GM21526 (cell line): ENCODE data around the gene SP1.
"Not testable (repeated sequence)": the region's sequence is repeated elsewhere in the genome, so short reads cannot be mapped to it uniquely, and the experiment has no call there.

Experiments used
- ATAC-seq: cut with Tn5 transposase; IDR thresholded peaks from one replicate; pipeline ENCODE4 v1.9.1; 2021; ENCODE audit warnings: moderate library complexity; ENCODE audit not compliant: unreplicated experiment, low FRiP score

The SP1 gene

GRCh38 chr12:53410951-53411350, 31.0 kb downstream of the SP1 start:
- no peak for ATAC-seq

- no peak for ATAC-seq
These were observed 33.7 kb downstream of the SP1 start for GRCh38 chr12:53413485-53414204.

- ATAC-seq, result no peak
These were observed 34.9 kb downstream of the SP1 start for GRCh38 chr12:53414756-53415417.

- ATAC-seq, result not testable (repeated sequence)
These were observed 35.9 kb downstream of the SP1 start for GRCh38 chr12:53415752-53416389.

- ATAC-seq, result not testable (repeated sequence)
These were observed 37.4 kb downstream of the SP1 start for GRCh38 chr12:53417291-53417816.

- no peak for ATAC-seq
These were observed 38.2 kb downstream of the SP1 start for GRCh38 chr12:53418221-53418620.

GRCh38 chr12:53419756-53420155, 39.8 kb downstream of the SP1 start:
- ATAC-seq, result no peak

GRCh38 chr12:53422247-53422646, 42.3 kb downstream of the SP1 start:
- ATAC-seq, result not testable (repeated sequence)

- no peak for ATAC-seq
These were observed 43.6 kb downstream of the SP1 start, which contains the start of gene AMHR2 for GRCh38 chr12:53423597-53423996. AMHR2 (plus strand) TSS chr12:53423855; CDS start chr12:53423935, 80 bp downstream.

GRCh38 chr12:53424626-53425514, 44.9 kb downstream of the SP1 start:
- no peak for ATAC-seq

- ATAC-seq, result no peak
These were observed 45.7 kb downstream of the SP1 start for GRCh38 chr12:53425515-53426150.

GRCh38 chr12:53427905-53428594, 48.1 kb downstream of the SP1 start:
- no peak for ATAC-seq

GRCh38 chr12:53428741-53429140, 48.8 kb downstream of the SP1 start:
- no peak for ATAC-seq

GRCh38 chr12:53430116-53430515, 50.1 kb downstream of the SP1 start:
- ATAC-seq, result no peak

- ATAC-seq, result no peak
These were observed 51.2 kb downstream of the SP1 start for GRCh38 chr12:53431187-53431586.

- ATAC-seq, result not testable (repeated sequence)
These were observed 55.4 kb downstream of the SP1 start for GRCh38 chr12:53435326-53435725.

- ATAC-seq, result not testable (repeated sequence)
These were observed 59.6 kb downstream of the SP1 start for GRCh38 chr12:53439582-53439981.

- peak; percentile 95 for ATAC-seq
These were observed 61.3 kb downstream of the SP1 start, which contains the start of gene PRR13 for GRCh38 chr12:53441040-53441833. PRR13 (plus strand) TSS chr12:53441734; CDS start chr12:53442715, 981 bp downstream.
